ENCODE measurements around the gene KCNH5.

Gene KCNH5, protein sequence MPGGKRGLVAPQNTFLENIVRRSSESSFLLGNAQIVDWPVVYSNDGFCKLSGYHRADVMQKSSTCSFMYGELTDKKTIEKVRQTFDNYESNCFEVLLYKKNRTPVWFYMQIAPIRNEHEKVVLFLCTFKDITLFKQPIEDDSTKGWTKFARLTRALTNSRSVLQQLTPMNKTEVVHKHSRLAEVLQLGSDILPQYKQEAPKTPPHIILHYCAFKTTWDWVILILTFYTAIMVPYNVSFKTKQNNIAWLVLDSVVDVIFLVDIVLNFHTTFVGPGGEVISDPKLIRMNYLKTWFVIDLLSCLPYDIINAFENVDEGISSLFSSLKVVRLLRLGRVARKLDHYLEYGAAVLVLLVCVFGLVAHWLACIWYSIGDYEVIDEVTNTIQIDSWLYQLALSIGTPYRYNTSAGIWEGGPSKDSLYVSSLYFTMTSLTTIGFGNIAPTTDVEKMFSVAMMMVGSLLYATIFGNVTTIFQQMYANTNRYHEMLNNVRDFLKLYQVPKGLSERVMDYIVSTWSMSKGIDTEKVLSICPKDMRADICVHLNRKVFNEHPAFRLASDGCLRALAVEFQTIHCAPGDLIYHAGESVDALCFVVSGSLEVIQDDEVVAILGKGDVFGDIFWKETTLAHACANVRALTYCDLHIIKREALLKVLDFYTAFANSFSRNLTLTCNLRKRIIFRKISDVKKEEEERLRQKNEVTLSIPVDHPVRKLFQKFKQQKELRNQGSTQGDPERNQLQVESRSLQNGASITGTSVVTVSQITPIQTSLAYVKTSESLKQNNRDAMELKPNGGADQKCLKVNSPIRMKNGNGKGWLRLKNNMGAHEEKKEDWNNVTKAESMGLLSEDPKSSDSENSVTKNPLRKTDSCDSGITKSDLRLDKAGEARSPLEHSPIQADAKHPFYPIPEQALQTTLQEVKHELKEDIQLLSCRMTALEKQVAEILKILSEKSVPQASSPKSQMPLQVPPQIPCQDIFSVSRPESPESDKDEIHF

DNA sequence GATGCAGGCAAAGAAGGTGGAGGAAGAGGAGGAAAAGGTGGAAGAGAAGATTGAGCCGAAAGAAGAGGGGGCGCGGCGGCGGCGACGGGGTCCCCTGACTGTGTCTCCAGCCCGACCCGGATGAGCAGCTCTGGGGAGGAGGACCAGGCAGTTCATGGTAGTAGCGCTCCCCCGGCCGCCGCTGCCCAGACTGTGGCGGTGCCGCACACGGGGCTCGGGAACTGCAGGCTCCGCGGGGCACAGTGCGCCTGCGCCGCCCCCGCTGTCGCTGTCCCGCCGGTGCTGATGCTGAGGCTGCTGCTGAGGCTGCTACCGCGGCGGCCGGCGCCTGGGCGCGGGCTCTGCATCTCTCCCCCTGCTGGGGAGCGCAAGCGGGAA is at the start of gene KCNH5:
TSS of gene KCNH5 (minus strand) at position 225 of the 378 bp plus-strand sequence. CDS start 272 bp downstream, outside the sequence.
- DNase-seq, result no peak

DNA sequence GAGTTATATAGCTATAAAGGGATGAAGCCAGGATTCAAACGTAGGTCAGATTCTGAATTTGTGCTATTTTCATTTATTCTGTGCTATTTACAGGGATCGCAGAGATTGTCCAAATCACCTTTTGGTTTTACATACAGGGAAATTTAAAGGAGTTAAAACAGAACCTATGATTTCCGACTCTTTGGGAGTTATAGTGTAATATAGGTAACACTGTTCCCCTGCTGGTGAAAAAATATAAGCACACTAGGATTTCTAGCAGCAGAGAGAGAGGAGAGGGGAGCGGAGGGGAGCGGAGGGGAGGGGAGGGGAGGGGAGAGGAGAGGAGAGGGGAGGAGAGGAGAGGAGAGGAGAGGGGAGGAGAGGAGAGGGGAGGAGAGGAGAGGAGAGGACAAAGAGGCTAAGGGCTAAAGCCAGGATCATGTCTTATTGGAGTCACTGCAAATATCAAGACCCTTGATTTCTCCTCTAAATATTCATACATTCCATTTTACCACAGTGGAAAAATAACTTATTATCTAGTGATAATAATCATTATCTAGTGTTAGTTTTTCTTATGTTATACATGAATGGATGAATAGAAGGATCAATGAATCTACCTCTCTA is 46.2 kb upstream of the KCNH5 start:
- DNase-seq, result no peak

DNA sequence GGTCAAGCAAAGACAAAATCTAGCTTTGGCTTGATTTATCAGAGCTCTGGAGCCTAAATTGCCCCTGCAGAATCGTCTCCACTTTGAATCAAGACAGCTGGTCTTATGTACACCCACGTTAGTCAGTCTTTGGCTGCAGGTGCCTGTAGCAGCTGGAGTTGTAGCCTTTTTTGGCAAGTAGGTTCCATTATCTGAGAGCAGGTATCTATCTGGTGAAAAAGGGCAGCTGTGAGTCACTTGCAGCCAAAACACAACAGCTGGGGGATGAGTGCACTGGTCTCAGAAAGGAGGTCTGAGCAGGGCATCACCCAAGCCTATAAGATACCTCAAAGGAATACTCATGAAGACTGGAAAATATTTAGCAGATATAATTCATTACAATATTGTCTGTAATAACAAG is 43.6 kb upstream of the KCNH5 start:
- no peak for DNase-seq

DNA sequence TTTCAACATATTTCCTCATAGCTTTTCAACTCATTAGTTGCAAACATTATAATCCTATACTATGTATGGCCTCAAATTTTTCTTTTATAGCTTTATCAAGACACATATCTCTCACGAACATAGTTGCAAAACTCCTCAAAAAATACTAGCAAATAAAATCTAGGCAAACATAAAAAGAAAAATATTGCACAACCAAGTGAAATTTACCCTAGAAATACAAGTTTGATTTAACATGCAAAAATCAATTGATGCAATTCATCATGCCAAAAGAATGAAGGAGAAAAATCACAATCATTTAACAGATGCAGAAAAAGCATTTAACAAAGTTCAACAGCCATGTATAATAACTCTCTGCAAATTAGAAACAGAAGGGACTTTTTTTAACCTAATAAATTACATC is 33.3 kb upstream of the KCNH5 start:
- no peak for DNase-seq

DNA sequence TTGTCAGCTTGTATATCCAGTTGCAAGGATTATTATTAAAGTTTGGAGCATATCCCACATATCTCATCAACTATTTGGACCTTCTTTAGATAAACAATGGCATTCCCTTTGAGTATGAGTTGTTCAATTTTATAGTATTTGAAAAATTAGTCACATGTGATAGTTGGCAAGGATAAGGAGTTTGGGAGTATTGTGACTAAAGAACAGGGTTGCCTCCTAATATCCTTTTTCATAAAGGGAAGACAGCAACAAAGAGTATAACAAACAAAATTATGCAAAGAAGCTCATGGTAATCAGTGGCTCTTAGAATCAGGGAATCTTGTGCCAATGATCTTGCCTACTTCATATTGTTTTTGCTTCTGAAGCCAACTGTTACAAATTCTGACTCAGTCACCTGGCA is 31.2 kb upstream of the KCNH5 start:
- no peak for DNase-seq

DNA sequence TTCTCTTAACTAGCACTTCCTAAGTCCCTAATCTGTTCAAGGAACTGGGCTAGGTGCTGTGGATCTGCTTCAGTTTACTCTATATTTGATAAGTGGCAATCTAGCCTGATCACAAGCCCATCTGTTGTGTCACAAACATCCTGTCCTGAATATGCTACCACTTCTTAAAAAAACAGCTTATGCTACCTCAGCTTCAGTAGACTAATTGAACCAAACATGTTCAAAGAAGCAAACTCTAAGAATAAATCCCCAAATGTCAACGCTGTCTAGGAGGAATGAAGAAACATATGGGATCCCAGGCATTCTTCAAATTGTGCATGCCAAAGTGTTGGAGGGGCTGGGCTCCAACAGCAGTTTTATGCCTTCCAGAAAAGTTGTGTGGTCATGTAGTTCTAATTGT is 10.4 kb upstream of the KCNH5 start:
- DNase-seq, result no peak

DNA sequence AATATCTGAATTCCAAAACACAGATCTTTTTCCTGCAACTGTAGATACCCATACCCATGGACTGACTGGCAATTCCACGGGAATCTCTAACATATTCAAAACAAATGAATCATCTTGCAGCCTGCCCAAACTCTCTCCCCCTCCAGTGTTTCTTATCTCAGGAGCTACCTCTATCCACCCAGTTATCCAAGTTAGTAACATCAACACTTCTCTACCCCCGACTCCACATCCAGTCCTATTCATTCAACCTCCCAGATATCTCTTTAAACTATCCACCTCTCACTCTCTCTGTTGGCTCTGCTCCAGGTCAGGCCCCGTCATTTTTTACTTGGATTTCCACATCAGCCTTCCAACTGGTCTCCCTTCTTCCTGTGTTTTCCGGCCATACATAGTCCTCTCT is 6.7 kb upstream of the KCNH5 start:
- no peak for DNase-seq

DNA sequence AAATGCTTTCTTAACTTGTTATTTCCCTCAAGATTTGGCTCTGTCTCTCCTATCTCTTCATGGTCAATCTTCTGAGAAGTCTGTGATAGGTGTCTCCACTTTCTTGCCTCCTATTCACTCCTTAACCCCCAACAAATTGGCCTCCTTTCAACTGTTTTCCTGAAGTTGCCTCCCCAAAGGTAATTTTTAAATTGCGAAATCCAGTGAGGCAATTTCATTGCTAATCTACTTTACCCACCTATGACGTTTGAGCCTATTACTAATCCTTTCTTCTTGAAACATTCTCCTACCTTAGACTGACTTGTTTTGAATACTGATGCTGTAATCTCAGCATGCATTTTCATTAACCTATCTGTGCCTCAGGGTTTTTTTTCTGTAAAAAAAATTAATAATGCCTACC is 6.0 kb upstream of the KCNH5 start:
- DNase-seq, result no peak

DNA sequence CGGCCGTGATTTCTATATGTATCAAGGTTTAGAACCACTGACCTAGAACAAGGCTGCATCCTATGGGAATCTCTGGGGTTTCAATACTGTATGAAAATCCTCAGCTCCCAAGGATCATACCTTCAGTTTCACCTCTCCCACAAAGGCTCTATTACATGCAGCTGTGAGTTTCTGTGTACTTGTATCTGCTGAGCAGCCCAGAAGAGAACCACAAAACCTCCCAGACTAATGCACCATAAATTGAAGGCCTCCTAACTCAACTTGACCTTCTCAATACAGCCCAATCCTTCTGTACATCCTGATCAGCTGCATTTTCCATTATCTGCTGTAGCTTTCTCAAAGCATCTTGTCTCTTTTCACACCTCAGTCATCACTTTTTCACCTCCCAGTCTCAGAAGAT is 5.4 kb upstream of the KCNH5 start:
- DNase-seq, result no peak

DNA sequence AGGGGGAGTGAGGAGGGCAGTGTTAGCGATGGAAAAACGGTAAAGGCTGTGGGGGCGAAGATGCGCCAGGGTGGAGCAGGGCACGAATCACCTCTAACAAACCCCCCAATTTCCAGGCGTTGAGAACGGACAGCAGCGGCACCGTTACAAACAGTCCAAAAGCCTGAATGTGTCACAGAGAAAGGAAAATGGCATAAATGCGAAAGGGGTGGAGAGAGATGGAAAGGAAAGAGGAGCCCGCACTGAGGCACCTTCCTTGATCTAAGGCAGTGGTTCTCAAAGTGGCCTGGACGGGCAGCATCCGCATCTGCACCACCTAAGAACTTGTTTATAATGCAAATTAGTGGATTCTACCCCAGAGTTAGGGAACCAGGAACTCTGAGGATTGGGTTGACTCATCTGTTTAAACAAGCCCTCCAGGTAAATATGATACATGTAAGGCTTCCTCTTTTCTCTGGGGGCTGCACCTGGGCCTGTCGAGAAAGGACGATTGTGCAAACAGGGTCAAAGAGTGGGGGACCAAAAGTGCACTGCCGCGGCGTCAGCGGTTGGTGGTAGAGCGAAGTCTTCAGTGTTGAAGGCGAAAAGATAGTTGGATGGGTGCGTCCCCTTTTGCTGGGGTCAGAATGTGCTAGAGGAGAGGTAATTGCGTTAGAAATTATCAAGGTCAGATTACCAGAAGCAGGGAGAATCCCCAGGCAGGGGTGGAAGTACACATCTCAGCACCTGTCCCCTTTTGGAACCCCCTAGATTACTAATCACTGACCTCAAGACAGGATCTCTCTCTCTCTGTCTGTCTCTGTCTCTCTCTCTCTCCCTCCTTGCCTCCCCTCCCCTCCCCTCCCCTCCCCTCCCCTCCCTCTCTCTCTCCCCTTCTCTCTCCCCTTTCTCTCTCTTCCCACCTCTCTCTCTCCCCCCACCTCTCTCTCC is 1.3 kb upstream of the KCNH5 start:
- DNase-seq, result no peak

DNA sequence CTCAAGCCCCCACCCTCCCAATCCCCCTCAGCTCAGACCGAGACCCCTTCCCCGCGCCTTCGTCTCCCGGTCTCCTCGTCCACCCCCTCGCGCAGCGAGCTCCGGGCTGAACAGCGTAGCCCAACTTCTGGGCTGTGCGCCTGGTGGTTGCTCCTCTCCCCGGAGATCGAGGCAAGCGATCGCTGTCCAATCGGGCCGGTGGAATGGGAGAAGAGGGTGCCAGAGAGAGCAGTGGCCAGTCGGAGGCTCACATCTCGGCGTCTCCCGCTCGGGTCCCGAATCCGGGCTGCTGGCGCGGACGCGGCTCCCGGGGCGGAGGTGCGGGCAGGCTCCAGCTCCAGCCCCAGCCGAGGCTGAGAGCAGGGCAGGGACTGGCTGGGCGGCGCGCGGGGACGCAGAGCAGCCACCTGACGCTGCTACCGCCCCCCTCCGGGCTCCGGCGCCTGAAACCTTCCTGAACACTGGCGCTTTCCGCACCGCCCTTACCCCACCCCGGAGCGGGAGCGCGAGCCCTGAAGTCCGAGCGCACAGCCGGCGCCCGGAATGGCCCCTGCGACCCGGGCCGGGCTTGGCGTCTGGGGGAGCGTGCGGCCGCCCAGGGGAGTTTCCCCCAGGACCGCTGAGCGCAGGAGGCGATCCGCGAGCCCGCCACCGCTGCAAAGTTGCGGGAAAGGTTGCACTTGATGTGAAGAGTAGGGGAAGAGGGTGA is 508 bp upstream of the KCNH5 start:
- DNase-seq, result no peak

DNA sequence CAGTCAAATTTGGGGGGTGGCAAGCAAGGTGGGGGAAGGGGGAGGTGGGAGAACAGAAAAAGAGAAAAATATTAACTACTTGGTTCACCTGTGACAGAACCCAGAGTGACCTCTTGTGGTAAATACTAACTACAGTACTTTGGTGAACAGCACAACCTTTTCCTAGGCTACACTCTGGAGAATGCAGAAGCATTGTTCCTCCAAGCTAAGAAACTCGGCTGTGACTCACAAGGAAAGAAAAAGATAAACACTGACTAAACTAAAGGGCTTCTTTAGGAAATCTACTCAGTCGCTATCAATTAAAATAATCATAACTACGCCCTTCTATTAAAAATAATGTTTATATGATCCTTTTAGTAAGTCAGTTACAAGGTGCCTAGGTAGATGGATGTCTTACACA is 5.4 kb downstream of the KCNH5 start:
- DNase-seq, result no peak

DNA sequence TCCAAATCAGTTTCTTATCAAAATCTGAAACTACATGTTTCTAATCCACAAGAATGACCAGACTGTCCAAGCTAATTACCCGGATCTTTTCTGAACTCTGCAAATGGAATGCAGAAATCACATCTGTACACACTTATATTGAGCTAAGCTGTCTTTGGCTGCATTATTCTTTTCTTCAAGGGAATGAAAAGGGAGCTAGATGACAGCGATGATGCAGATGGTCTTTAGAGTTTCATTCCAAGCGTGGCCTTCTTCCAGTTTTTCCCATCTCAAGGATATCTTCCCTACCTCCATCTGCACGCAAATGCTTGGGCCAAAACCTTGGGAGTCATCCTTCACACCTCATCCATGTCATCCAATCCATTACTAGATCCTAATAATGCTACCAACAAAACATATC is 12.6 kb downstream of the KCNH5 start:
- no peak for DNase-seq

DNA sequence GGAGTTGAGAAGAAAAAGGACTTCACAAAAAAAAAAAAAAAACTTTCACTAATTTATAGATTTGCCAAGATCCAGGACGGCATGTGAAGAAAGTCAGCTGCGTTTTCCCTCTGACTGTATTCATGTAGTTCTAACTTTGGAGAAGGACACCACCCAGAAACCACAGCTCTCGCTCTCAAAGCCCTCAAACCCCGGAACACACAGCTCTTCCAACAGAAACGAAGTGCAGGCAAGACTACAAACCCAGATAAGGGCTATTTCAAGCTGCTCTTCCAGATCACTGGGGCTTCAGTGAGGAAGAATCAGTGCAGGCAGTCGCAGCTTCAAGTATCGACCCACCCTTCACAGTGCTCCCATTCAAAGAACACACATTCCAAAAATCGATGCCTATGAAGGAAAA is 13.2 kb downstream of the KCNH5 start:
- DNase-seq, result no peak

DNA sequence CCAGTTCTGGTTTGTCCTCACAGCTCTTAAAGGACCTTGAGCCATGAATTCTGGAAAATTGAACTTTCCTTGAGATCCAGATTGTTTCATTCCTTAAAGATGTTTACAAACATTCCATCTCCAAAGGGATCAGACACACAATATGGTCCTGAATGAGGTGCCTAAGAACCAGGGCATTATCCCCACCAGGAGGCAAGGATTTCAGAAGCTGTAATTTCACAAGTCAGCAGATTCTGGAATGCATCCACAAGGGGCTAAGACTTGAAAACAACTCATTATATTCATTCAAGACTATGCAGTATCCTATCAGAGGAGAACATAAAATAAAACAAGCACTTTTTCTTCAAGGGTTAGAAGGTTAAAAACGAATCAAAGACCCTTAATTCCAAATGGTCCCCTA is 15.1 kb downstream of the KCNH5 start:
- no peak for DNase-seq

DNA sequence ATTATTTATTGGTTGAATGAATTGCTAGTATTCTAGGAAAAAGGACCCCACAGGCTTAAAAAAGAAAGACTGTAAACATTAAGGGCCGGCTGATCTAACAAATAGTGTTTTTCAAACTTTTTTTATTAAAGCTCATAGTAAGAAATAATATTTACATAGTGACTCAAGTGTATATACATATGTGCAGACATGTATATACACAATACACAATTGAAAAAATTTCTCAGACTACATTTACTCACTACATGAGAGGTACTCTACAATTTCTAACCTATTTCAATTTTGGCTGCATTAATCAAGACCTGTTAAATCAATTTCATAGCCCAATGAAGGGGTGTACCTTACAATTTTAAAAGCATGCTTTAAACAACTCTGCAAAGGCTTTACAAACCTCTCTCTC is 17.5 kb downstream of the KCNH5 start:
- DNase-seq, result no peak

DNA sequence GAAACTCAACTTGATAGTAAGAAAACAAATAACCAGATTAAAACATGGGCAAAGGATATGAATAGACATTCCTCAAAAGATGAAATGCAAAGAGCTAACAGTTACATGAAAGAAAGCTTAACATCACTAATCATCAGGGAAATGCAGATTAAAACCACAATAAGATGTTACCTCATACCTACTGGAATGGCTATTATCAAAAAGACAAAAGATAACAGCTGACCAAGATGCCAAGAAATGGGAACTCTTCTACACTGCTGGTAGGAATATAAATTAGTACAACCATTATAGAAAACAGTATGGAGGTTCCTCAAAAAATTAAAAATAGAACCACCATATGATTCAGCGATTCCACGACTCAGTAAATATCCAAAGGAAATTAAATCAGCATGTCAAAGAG is 18.8 kb downstream of the KCNH5 start:
- no peak for DNase-seq

DNA sequence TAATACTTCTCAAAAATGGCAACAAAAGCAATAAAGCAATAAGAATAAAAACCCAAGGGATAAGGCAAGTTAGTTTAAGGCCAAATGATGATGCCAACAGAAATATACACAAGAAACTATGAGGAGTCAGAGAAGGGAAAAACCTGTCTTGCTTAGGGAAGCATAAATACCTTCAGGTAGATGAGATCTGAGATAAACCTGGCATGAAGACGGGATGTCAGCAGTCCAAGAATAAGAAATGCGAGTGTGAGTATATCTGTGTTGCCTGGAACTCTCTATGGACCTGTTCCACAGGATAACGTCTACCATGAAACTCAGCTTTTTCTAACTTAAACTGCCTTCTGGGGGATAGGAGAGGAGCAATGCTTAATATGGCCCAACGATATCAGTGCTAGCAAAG is 30.6 kb downstream of the KCNH5 start:
- no peak for DNase-seq

DNA sequence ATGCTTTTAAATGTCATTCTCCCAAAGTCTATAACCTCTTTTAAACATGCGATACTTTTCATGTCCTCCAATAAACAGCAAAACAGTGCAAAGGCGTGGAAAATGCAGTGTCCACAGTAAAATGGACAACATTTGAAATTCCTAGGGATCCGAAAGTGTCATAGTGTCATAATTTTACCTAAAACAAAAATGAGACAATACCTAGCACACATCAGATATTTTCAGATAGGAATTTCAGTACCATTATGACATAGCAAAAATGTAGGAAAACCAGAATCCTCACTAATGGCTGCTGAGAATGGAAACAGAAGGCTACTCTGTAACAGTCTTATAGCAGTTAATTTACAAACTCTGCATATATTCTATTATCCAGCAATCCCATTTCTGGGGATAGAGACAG is 33.1 kb downstream of the KCNH5 start:
- no peak for DNase-seq

DNA sequence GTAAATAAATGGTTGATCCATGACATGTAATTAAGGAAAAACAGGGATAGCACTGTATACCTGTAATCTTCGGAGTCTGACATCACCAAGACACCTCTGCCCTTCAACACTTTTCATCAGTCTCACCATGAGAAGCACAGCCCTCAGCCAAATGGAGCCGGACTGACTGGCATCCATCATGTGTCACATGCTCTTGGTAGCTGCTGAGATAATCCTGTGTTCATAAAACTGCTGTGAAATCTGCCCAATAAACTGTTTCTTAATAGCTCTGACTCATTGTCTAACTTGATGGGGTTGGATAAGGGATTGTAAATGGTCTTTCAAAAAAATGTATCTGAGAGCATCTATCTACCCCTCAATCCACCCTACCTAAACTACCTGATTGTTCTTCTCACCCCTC is 33.6 kb downstream of the KCNH5 start:
- DNase-seq, result no peak

DNA sequence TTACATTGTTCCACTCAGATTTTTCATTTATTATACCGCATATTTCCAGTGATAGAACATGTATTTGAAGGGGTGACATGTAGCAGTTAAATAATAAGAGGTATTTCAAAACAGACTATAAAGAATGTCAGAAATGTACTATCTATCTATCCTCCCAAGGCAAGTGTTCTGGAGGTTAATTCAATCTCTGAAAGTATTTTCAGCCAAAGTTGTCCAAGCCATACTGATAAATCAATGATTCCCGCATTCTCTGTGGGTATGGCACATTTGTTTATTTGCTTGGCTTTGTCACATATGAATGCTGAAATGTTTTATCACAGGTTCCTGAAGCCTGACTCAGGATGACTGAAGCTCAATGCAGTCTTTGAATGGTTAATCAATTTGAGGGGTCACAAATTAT is 35.8 kb downstream of the KCNH5 start:
- no peak for DNase-seq

DNA sequence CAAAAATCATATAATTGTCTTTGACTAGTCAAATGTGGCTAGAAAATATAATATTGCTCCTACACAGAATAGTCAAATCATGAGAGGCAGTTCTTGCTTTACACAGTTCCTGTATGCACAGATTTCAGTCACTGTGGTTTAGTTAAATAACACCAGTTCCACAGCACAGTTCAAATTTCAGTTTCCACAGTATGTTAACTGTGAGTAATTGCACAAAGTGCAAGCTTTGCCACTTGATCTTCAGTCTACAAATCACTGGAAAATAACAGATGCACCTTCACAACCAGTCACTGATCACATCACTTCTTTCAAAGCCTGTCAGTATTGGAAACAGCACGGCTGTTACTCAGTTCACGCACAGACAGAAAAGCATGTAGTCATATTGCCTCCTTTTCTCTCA is 38.7 kb downstream of the KCNH5 start:
- DNase-seq, result no peak

Data from cerebellar nuclear complex (tissue), 1 donor.